ENCODE measurements around the gene EIF3K. TPM values are rescaled to one million over a fixed set of nuclear protein-coding genes. Genes with fewer than 3 reads are reported as not detected.

Gene EIF3K
- total and polyA plus RNA-seq, 2 of the 13 experiments (the other 11 are each of a cell fraction or from before 2014, with no cell fraction given): 179 to 258 TPM

- TF ChIP-seq ESRRA (CRISPR knock-in tag; IDR thresholded peaks at IDR 0.05; ENCODE audit: low read depth) (no peak), SMAD1 (CRISPR knock-in tag; IDR thresholded peaks at IDR 0.05; ENCODE audit: borderline replicate concordance, low read depth) (no peak), ZFP1 (CRISPR knock-in tag; IDR thresholded peaks at IDR 0.05) (0 out of 2 replicates have a peak, but pooled peaks have one; percentile 25), ZNF646 (CRISPR knock-in tag; IDR thresholded peaks at IDR 0.05) (no peak), POLR2A (IDR thresholded peaks at IDR 0.05; ENCODE audit: insufficient read depth in 1 of 2, low read depth in 2 of 2, low read length in 2 of 2) (peak in 1 of 2 experiments; percentile 51; a peak in 2 of 4 replicates), REPIN1 (CRISPR knock-in tag; IDR thresholded peaks at IDR 0.05; ENCODE audit: borderline replicate concordance, low read depth) (peak; percentile 23; the same call in 1 of the 2 replicates), TFDP2 (CRISPR knock-in tag; IDR thresholded peaks at IDR 0.05) (no peak), HBP1 (CRISPR knock-in tag; IDR thresholded peaks at IDR 0.05; ENCODE audit: low read depth) (0 out of 2 replicates have a peak, but pooled peaks have one; percentile 22)
Measured at GRCh38 chr19:38658462-38659306, 39.7 kb downstream of the EIF3K start (continued).

Data from HepG2 (cell line).